ENCODE data around the gene ZBED1. TPM values are rescaled to one million over a fixed set of nuclear protein-coding genes. Genes with fewer than 3 reads are reported as not detected.

ZBED1 gene
- total and polyA plus RNA-seq, 9 of the 15 experiments (the other 6 are each of a cell fraction or from before 2014, with no cell fraction given): 0.61 to 27.6 (median 13.9) TPM

DNA sequence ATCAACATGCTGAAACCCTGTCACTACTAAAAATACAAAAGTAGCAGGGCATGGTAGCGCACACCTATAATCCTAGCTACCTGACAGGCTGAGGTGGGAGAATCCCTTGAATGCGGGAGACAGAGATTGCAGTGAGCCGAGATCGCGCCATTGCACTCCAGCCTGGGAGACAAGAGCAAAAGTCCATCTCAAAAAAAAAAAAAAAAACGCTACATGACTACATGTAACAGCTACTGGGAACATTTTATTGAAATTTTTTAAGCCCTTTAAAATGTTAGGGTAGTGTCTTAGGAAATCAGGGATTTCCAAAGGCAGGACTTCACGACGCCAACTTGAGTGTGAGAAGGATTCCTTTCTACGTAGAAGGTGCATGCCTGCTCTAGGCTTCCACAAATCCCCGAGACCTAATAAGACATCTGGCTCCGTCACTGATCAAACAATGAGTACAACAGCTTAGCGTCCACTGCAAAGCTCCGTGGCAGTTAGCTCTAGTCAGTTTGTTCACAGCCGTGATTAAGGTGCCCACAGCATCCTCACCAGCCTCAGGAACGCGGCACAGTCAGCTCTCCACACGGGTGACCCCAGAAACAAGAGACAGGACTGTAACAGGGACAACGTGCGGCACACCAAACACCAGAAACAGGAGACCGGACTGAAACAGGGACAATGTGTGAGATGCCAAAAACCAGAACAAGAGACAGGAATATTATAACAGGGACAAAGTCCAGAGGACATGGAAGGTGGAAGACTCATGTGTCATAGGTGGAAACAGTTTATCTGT, 33.7 kb downstream of the ZBED1 start:
- BruUV-seq (replicated peaks): no TSS peak
- FAIRE-seq: no peak

More for the DNA sequence above, 33.7 kb downstream of the ZBED1 start:
- POLR2A ChIA-PET: no interaction called here
- CTCF ChIA-PET (ENCODE audit: low intra/inter-chr PET ratio): no interaction called here
- intact Hi-C loops (cut with micrococcal nuclease) (no loop called here), in situ Hi-C loops (cut with MboI) (loop anchor here (10.0 kb wide), 1 partner anchor 802 kb away; no protein-coding TSS in a partner anchor)
- H3K36me3 ChIP-seq (ENCODE audit: control insufficient read depth, insufficient read depth, low read length): no peaks in the 10 kb centered on the region
- no peak overlapping the region for H3K4me2 ChIP-seq (ENCODE audit: insufficient read depth, low read length)
- H3K4me1 ChIP-seq (replicated peaks in 1 of 2; ENCODE audit: control insufficient read depth in 2 of 2, insufficient read depth in 2 of 2, low read length in 2 of 2): no peaks in the 10 kb centered on the region; a peak in 2 of 5 replicates
- no peak overlapping the region for H3K27ac ChIP-seq (ENCODE audit: extremely low read depth, low read depth, low read length)
- H3K4me3 ChIP-seq: no peak overlapping the region
- no peak for ATAC-seq
- no peak for DNase-seq (ENCODE audit: extremely low read depth in 1 of 4, low spot score in 3 of 4)
- no peaks in the 10 kb centered on the region for H4K20me1 ChIP-seq (replicated peaks; ENCODE audit: control insufficient read depth, insufficient read depth, low read length)
- H3K79me2 ChIP-seq (ENCODE audit: control insufficient read depth, insufficient read depth, low read length): peaks cover 10% of the 10 kb centered on the region; the same call in 2 of the 3 replicates
- H2AFZ ChIP-seq (ENCODE audit: low read depth, low read length): no peak overlapping the region
- no peaks in the 10 kb centered on the region for H3K27me3 ChIP-seq (ENCODE audit: control insufficient read depth in 2 of 2, insufficient read depth in 2 of 2, low read length in 2 of 2)
- no peak for TF ChIP-seq PCBP1 (IDR thresholded peaks at IDR 0.05; ENCODE audit: low read depth, low read length, poor library complexity, severe bottlenecking)
- TF ChIP-seq, protein P1, sequence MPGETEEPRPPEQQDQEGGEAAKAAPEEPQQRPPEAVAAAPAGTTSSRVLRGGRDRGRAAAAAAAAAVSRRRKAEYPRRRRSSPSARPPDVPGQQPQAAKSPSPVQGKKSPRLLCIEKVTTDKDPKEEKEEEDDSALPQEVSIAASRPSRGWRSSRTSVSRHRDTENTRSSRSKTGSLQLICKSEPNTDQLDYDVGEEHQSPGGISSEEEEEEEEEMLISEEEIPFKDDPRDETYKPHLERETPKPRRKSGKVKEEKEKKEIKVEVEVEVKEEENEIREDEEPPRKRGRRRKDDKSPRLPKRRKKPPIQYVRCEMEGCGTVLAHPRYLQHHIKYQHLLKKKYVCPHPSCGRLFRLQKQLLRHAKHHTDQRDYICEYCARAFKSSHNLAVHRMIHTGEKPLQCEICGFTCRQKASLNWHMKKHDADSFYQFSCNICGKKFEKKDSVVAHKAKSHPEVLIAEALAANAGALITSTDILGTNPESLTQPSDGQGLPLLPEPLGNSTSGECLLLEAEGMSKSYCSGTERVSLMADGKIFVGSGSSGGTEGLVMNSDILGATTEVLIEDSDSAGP (CRISPR knock-in tag; IDR thresholded peaks at IDR 0.05): no peak
- TF ChIP-seq PML (IDR thresholded peaks at IDR 0.05; ENCODE audit: low read length): no peak
- TF ChIP-seq TAF7 (tag; IDR thresholded peaks at IDR 0.05): no peak
- H3K9me1 ChIP-seq (ENCODE audit: control insufficient read depth, insufficient read depth, low read length): no peaks in the 10 kb centered on the region
- WGBS (ENCODE audit: insufficient coverage, low coverage, missing lambda C conversion rate): 68% methylated on average over 15 of the region's 20 CpGs
- H3K9ac ChIP-seq (ENCODE audit: insufficient read depth in 1 of 2, low read depth in 2 of 2, low read length in 2 of 2): no peak overlapping the region
- no peaks in the 10 kb centered on the region for H3K9me3 ChIP-seq (replicated peaks; ENCODE audit: control insufficient read depth, insufficient read depth, low read depth, low read length)
